Measurements from ENCODE around the gene RNASE11. TPM values are rescaled to one million over a fixed set of nuclear protein-coding genes. Genes with fewer than 3 reads are reported as not detected.

RNASE11 gene
- total RNA-seq, 1 donor from 2014 or later: not detected

- DNase-seq (ENCODE audit: low spot score): no peak
- no peak overlapping the region for H3K27ac ChIP-seq
- TF ChIP-seq CTCF (IDR thresholded peaks at IDR 0.05) (no peak), EZH2phosphoT487 (IDR thresholded peaks at IDR 0.05) (no peak), EZH2 (IDR thresholded peaks at IDR 0.05) (no peak)
- H3K79me2 ChIP-seq (ENCODE audit: low read depth): no peaks in the 10 kb centered on the region
- Mint-ChIP-seq H3K4me3 (no peak overlapping the region), H3K27ac (no peak overlapping the region), H3K36me3 (no peaks in the 10 kb centered on the region), H3K9me3 (no peaks in the 10 kb centered on the region), H3K4me1 (peaks cover 4% of the 10 kb centered on the region), H3K27me3 (ENCODE audit: insufficient read depth, low read depth) (no peaks in the 10 kb centered on the region)
- no peaks in the 10 kb centered on the region for H3K27me3 ChIP-seq
- no peaks in the 10 kb centered on the region for H4K20me1 ChIP-seq (ENCODE audit: low read depth)
- no peak overlapping the region for H3K4me2 ChIP-seq
- H3K9ac ChIP-seq: no peak overlapping the region
- H2AFZ ChIP-seq (replicated peaks): no peak overlapping the region
- H3F3A ChIP-seq (ENCODE audit: low read depth): peaks cover 20% of the 10 kb centered on the region
- H3K4me3 ChIP-seq: no peak overlapping the region
- no peaks in the 10 kb centered on the region for H3K9me3 ChIP-seq (ENCODE audit: low read depth)
- H3K4me1 ChIP-seq: peaks cover 50% of the 10 kb centered on the region
- no peaks in the 10 kb centered on the region for H3K36me3 ChIP-seq
Measured at GRCh38 chr14:20583908-20584307, 3.9 kb downstream of the RNASE11 start.

- Histone ChIP-seq H3K4me3 (no peak overlapping the region), H3K9me3 (ENCODE audit: low read depth) (no peaks in the 10 kb centered on the region), H3K79me2 (ENCODE audit: low read depth) (no peaks in the 10 kb centered on the region), H3K9ac (no peak overlapping the region), H3K36me3 (no peaks in the 10 kb centered on the region), H3K4me1 (peaks cover 54% of the 10 kb centered on the region), H2AFZ (replicated peaks) (peak overlapping the region; percentile 6), H3F3A (ENCODE audit: low read depth) (peaks cover 17% of the 10 kb centered on the region), H3K4me2 (no peak overlapping the region), H3K27ac (no peak overlapping the region), H4K20me1 (ENCODE audit: low read depth) (no peaks in the 10 kb centered on the region), H3K27me3 (no peaks in the 10 kb centered on the region)
- no peak overlapping the region for H3K27ac Mint-ChIP-seq
- no peak for DNase-seq (ENCODE audit: low spot score)
- no peaks in the 10 kb centered on the region for H3K27me3 Mint-ChIP-seq (ENCODE audit: insufficient read depth, low read depth)
- H3K4me3 Mint-ChIP-seq: no peak overlapping the region
- TF ChIP-seq EZH2phosphoT487 (IDR thresholded peaks at IDR 0.05): no peak
- TF ChIP-seq CTCF (IDR thresholded peaks at IDR 0.05): no peak
- TF ChIP-seq EZH2 (IDR thresholded peaks at IDR 0.05): no peak
- H3K36me3 Mint-ChIP-seq: no peaks in the 10 kb centered on the region
- H3K9me3 Mint-ChIP-seq: no peaks in the 10 kb centered on the region
- peaks cover 11% of the 10 kb centered on the region for H3K4me1 Mint-ChIP-seq
Measured at GRCh38 chr14:20583142-20583541, 4.7 kb downstream of the RNASE11 start.

- peaks cover 49% of the 10 kb centered on the region for H3K4me1 ChIP-seq
- H3F3A ChIP-seq (ENCODE audit: low read depth): peaks cover 4% of the 10 kb centered on the region
- peak overlapping the region; percentile 4 for H3K4me2 ChIP-seq
- H3K9me3 ChIP-seq (ENCODE audit: low read depth): no peaks in the 10 kb centered on the region
- no peak overlapping the region for H3K4me3 ChIP-seq
- H3K79me2 ChIP-seq (ENCODE audit: low read depth): no peaks in the 10 kb centered on the region
- H3K4me3 Mint-ChIP-seq: no peak overlapping the region
- H3K36me3 Mint-ChIP-seq: no peaks in the 10 kb centered on the region
- H3K4me1 Mint-ChIP-seq: peaks cover 12% of the 10 kb centered on the region
- H3K9ac ChIP-seq: no peak overlapping the region
- no peaks in the 10 kb centered on the region for H4K20me1 ChIP-seq (ENCODE audit: low read depth)
- no peaks in the 10 kb centered on the region for H3K9me3 Mint-ChIP-seq
- no peaks in the 10 kb centered on the region for H3K36me3 ChIP-seq
- H3K27ac ChIP-seq: no peak overlapping the region
- no peak for TF ChIP-seq EZH2 (IDR thresholded peaks at IDR 0.05)
- no peak for TF ChIP-seq CTCF (IDR thresholded peaks at IDR 0.05)
- no peak for TF ChIP-seq EZH2phosphoT487 (IDR thresholded peaks at IDR 0.05)
- DNase-seq (ENCODE audit: low spot score): no peak
- H2AFZ ChIP-seq (replicated peaks): peak overlapping the region; percentile 65
- no peaks in the 10 kb centered on the region for H3K27me3 Mint-ChIP-seq (ENCODE audit: insufficient read depth, low read depth)
- no peak overlapping the region for H3K27ac Mint-ChIP-seq
- no peaks in the 10 kb centered on the region for H3K27me3 ChIP-seq
Measured at GRCh38 chr14:20580242-20580641, 7.6 kb downstream of the RNASE11 start.

All from neural progenitor cell (in vitro differentiated cells).